Trophoblast cell (in vitro differentiated cells and primary cell): ENCODE measurements around the gene OR1F1.

Experiments
- DNase-seq, 2 donors: peaks; one replicate each; pipeline ENCODE4 v3.0.0-alpha.2; 2016
- H2AFZ ChIP-seq: 2 replicates; pipeline ENCODE4 v1.6.1; 2013; ENCODE audit warnings: low read length, moderate library complexity, mild to moderate bottlenecking; ENCODE audit not compliant: insufficient read depth, poor library complexity
- H2AK5ac ChIP-seq: 2 replicates; pipeline ENCODE4 v1.6.1; 2013; ENCODE audit warnings: mild to moderate bottlenecking, low read length
- H2BK120ac ChIP-seq: 2 replicates; pipeline ENCODE4 v1.6.1; 2013; ENCODE audit warnings: low read length, mild to moderate bottlenecking, moderate library complexity; ENCODE audit not compliant: insufficient read depth, poor library complexity
- H2BK12ac ChIP-seq: 2 replicates; pipeline ENCODE4 v1.6.1; 2013; ENCODE audit warnings: mild to moderate bottlenecking, low read length, moderate library complexity
- H2BK5ac ChIP-seq: 2 replicates; pipeline ENCODE4 v1.6.1; 2013; ENCODE audit warnings: low read length, low read depth, moderate library complexity, mild to moderate bottlenecking; ENCODE audit not compliant: poor library complexity
- H3K14ac ChIP-seq: 2 replicates; pipeline ENCODE4 v1.6.1; 2013; ENCODE audit warnings: mild to moderate bottlenecking, low read length
- H3K18ac ChIP-seq: 2 replicates; pipeline ENCODE4 v1.6.1; 2013; ENCODE audit warnings: mild to moderate bottlenecking, low read length
- H3K23ac ChIP-seq: 2 replicates; pipeline ENCODE4 v1.6.1; 2013; ENCODE audit warnings: low read length
- H3K27ac ChIP-seq: 2 replicates; pipeline ENCODE4 v1.5.1; 2013; ENCODE audit warnings: low read depth, mild to moderate bottlenecking, inconsistent platforms, low read length, moderate library complexity
- H3K27me3 ChIP-seq: 2 replicates; pipeline ENCODE4 v1.6.1; 2013; ENCODE audit warnings: inconsistent platforms, mild to moderate bottlenecking, low read length, moderate library complexity; ENCODE audit not compliant: insufficient read depth
- H3K36me3 ChIP-seq, 2 experiments: 1 replicate in 1 of 2; 2 replicates in 1 of 2; pipeline ENCODE4 v1.6.1; 2013; ENCODE audit warnings: low read length in 2 of 2, mild to moderate bottlenecking in 2 of 2, moderate library complexity in 1 of 2; ENCODE audit not compliant: insufficient read depth in 2 of 2, control insufficient read depth in 1 of 2
- H3K4ac ChIP-seq: 2 replicates; pipeline ENCODE4 v1.6.1; 2013; ENCODE audit warnings: low read depth, mild to moderate bottlenecking, low read length, moderate library complexity
- H3K4me1 ChIP-seq, 2 experiments: 1 replicate in 1 of 2; 2 replicates in 1 of 2; pipeline ENCODE4 v1.6.1; 2013; ENCODE audit warnings: low read length in 2 of 2, mild to moderate bottlenecking in 2 of 2, moderate library complexity in 1 of 2; ENCODE audit not compliant: insufficient read depth in 2 of 2, control insufficient read depth in 1 of 2
- H3K4me2 ChIP-seq: 2 replicates; pipeline ENCODE4 v1.6.1; 2013; ENCODE audit warnings: inconsistent platforms, mild to moderate bottlenecking, low read length, moderate library complexity
- H3K4me3 ChIP-seq: 2 replicates; pipeline ENCODE4 v1.5.1; 2013; ENCODE audit warnings: mild to moderate bottlenecking, low read depth, low read length, inconsistent platforms
- H3K79me1 ChIP-seq: one replicate; pipeline ENCODE4 v1.6.1; 2013; ENCODE audit warnings: low read length
- H3K79me2 ChIP-seq: 2 replicates; pipeline ENCODE4 v1.6.1; 2013; ENCODE audit warnings: low read length, mild to moderate bottlenecking; ENCODE audit not compliant: control insufficient read depth, insufficient read depth, poor library complexity
- H3K9ac ChIP-seq: 2 replicates; pipeline ENCODE4 v1.6.1; 2013; ENCODE audit warnings: mild to moderate bottlenecking, low read length
- H3K9me3 ChIP-seq: 2 replicates; pipeline ENCODE4 v1.6.1; 2013; ENCODE audit warnings: low read depth, mild to moderate bottlenecking, control low read depth, inconsistent platforms, low read length; ENCODE audit not compliant: insufficient read depth
- H4K12ac ChIP-seq: 2 replicates; pipeline ENCODE4 v1.6.1; 2013; ENCODE audit warnings: low read depth, mild to moderate bottlenecking, low read length, moderate library complexity
- H4K8ac ChIP-seq: 2 replicates; pipeline ENCODE4 v1.6.1; 2013; ENCODE audit warnings: low read depth, mild to moderate bottlenecking, low read length, moderate library complexity
- H4K91ac ChIP-seq: one replicate; pipeline ENCODE4 v1.6.1; 2013; ENCODE audit warnings: low read depth, mild to moderate bottlenecking, low read length, moderate library complexity
- WGBS: extraction: QIAGEN DNeasy Blood & Tissue Kit; methylation state at CpG from one replicate; pipeline ENCODE4 v1.1.7; 2013; ENCODE audit warnings: missing lambda C conversion rate; ENCODE audit not compliant: insufficient read length, insufficient coverage; ENCODE audit errors: extremely low coverage; 5-methylcytosine and 5-hydroxymethylcytosine counted together

OR1F1 gene

GRCh38 chr16:3174618-3175148 is 13.3 kb upstream of the OR1F1 start:
- Histone ChIP-seq H3K9me3 (peaks cover 3% of the 10 kb centered on the region), H3K4me3 (no peak overlapping the region), H3K4ac (no peak overlapping the region), H3K4me1 (peaks cover 4 to 14% of the 10 kb centered on the region in 2 experiments), H3K14ac (no peak overlapping the region), H2BK5ac (no peak overlapping the region), H3K79me1 (no peaks in the 10 kb centered on the region), H3K18ac (no peak overlapping the region), H2BK12ac (no peak overlapping the region), H3K23ac (no peak overlapping the region), H3K27me3 (peaks cover 28% of the 10 kb centered on the region), H2AFZ (no peak overlapping the region), H3K79me2 (no peaks in the 10 kb centered on the region), H3K36me3 (no peaks in the 10 kb centered on the region), H4K12ac (no peak overlapping the region), H3K4me2 (peak overlapping the region; percentile 23), H4K8ac (no peak overlapping the region), H2BK120ac (no peak overlapping the region), H2AK5ac (no peak overlapping the region), H3K27ac (no peak overlapping the region), H3K9ac (no peak overlapping the region), H4K91ac (no peak overlapping the region)
- DNase-seq, result no peak
- no CpG with 5 or more reads among the region's 28 CpGs for WGBS

DNA sequence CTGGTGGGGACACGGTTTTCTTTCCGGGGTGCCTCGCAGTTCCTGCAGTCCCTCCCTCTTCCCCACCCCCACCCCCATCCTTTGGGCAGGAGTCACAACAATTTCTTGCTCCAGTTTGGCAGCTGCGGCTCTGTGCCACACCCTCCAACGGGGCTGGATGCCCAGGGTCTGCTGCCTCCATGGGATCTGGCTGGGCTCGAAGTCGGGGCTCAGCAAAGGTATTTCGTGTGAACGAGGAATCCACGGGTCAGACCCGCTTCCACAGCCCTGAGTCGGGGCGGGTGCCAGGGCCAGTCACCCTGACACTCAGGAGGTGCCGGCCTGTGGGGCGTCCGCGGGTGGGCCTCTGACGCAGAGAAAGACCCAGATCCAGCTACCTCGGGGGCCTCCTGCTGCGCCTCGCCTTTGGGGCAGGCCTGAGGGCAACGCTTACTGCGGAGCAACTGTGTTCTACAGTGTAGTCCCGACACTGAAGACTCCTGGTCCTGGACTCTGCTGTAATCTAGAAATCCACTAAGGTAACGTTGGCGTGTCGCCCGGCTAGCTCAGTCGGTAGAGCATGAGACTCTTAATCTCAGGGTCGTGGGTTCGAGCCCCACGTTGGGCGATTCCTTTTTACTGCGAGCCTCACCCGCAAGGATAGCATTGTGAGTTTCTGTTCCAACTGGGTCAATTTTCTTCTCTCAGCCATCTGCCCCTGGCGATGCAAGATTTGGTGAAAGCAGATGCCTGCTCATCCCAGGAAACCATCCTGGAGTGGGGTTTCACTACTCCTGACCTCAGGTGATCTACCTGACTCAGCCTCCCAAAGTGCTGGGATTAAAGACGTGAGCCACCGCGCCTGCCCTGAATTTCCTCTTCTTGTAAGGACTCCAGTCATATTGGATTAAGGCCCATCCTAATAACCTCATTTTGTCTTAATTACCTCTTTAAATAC is 12.6 kb upstream of the OR1F1 start:
- H2BK12ac ChIP-seq, result no peak overlapping the region
- peaks cover 28% of the 10 kb centered on the region for H3K27me3 ChIP-seq
- H3K4me3 ChIP-seq, result no peak overlapping the region
- H2BK120ac ChIP-seq, result no peak overlapping the region
- H4K91ac ChIP-seq, result no peak overlapping the region
- H3K79me1 ChIP-seq, result no peaks in the 10 kb centered on the region
- DNase-seq, result peak in 1 of 2 donors; percentile 26
- no peak overlapping the region for H4K12ac ChIP-seq
- peak overlapping the region; percentile 31 for H3K4me2 ChIP-seq
- no peak overlapping the region for H2AFZ ChIP-seq
- H3K14ac ChIP-seq, result no peak overlapping the region
- WGBS, result no CpG with 5 or more reads among the region's 39 CpGs
- H3K4me1 ChIP-seq, result peaks cover 4 to 12% of the 10 kb centered on the region in 2 experiments
- H3K27ac ChIP-seq, result no peak overlapping the region
- no peaks in the 10 kb centered on the region for H3K36me3 ChIP-seq
- H3K9ac ChIP-seq, result no peak overlapping the region
- no peak overlapping the region for H2AK5ac ChIP-seq
- H3K4ac ChIP-seq, result no peak overlapping the region
- H2BK5ac ChIP-seq, result no peak overlapping the region
- no peak overlapping the region for H3K18ac ChIP-seq
- H3K9me3 ChIP-seq, result peaks cover 3% of the 10 kb centered on the region
- no peaks in the 10 kb centered on the region for H3K79me2 ChIP-seq
- no peak overlapping the region for H3K23ac ChIP-seq
- H4K8ac ChIP-seq, result no peak overlapping the region

GRCh38 chr16:3179651-3180050 is 8.4 kb upstream of the OR1F1 start:
- peaks cover 11 to 14% of the 10 kb centered on the region in 2 experiments for H3K4me1 ChIP-seq
- 100% methylated on average over 1 of the region's 8 CpGs for WGBS
- peaks cover 11% of the 10 kb centered on the region for H3K27me3 ChIP-seq

DNA sequence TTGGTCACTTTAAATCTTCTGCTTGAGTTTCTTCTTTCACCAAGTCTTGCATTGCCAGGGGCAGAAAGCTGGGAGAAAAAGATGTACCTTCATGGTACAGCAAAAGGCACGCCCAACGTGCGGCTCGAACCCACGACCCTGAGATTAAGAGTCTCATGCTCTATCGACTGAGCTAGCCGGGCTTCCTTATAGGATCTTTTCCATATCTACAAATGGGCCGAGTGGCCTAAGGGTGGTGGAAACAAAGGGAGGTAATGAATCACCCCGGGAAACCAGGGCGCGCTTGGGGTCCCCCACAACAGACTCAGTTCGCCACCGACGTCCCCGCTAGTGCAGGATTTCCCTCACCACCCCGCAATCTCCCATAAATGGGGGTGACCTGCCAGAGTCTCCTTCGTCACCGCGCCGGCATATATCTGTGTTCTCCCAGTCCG is 7.5 kb upstream of the OR1F1 start:
- no peak overlapping the region for H4K91ac ChIP-seq
- H2BK120ac ChIP-seq, result no peak overlapping the region
- no peak overlapping the region for H4K8ac ChIP-seq
- no peak for DNase-seq
- peaks cover 9 to 11% of the 10 kb centered on the region in 2 experiments for H3K4me1 ChIP-seq
- no peaks in the 10 kb centered on the region for H3K79me1 ChIP-seq
- H3K9me3 ChIP-seq, result no peaks in the 10 kb centered on the region
- peaks cover 11% of the 10 kb centered on the region for H3K27me3 ChIP-seq
- no peak overlapping the region for H2AK5ac ChIP-seq
- H3K27ac ChIP-seq, result no peak overlapping the region
- no peak overlapping the region for H3K4ac ChIP-seq
- no peak overlapping the region for H3K18ac ChIP-seq
- no peak overlapping the region for H3K9ac ChIP-seq
- H3K4me2 ChIP-seq, result peak overlapping the region; percentile 1
- H3K36me3 ChIP-seq, result no peaks in the 10 kb centered on the region
- no peak overlapping the region for H4K12ac ChIP-seq
- H3K23ac ChIP-seq, result no peak overlapping the region
- no peaks in the 10 kb centered on the region for H3K79me2 ChIP-seq
- H3K4me3 ChIP-seq, result no peak overlapping the region
- no peak overlapping the region for H2BK12ac ChIP-seq
- WGBS, result no CpG with 5 or more reads among the region's 21 CpGs
- H2AFZ ChIP-seq, result no peak overlapping the region
- no peak overlapping the region for H2BK5ac ChIP-seq
- no peak overlapping the region for H3K14ac ChIP-seq

More at GRCh38 chr16:3179651-3180050, 8.4 kb upstream of the OR1F1 start:
- Histone ChIP-seq H4K12ac (no peak overlapping the region), H3K23ac (no peak overlapping the region), H3K18ac (no peak overlapping the region), H3K4ac (no peak overlapping the region), H3K27ac (no peak overlapping the region), H3K79me2 (no peaks in the 10 kb centered on the region), H3K9ac (no peak overlapping the region), H3K9me3 (no peaks in the 10 kb centered on the region), H4K8ac (no peak overlapping the region), H3K4me3 (no peak overlapping the region), H3K79me1 (no peaks in the 10 kb centered on the region), H3K4me2 (no peak overlapping the region), H2AFZ (no peak overlapping the region), H2BK5ac (no peak overlapping the region), H3K36me3 (no peaks in the 10 kb centered on the region), H2AK5ac (no peak overlapping the region), H4K91ac (no peak overlapping the region), H3K14ac (no peak overlapping the region), H2BK120ac (no peak overlapping the region), H2BK12ac (no peak overlapping the region)
- DNase-seq, result no peak
